ENCODE results near the gene IL21R.

DNA sequence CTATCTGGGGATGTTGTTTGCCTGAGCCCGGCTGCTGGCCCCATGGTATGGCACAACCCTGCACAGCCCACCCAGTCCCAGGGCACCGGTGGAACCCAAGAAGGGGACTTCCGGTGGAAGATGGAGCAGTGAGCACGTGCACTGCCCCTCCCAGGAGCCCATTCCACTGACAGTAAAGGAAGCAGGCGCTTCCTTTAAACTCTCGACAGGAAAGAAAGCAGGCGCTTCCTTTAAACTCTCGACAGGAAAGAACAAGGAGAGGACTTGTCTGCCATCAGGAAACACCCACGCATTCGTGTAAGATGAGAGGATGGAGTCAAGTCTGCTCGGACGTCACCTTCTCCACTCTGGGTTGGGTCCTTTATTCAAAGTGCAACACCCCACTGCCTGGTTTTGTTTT lies 53.7 kb downstream of the IL21R start:
- TF ChIP-seq, protein P1, sequence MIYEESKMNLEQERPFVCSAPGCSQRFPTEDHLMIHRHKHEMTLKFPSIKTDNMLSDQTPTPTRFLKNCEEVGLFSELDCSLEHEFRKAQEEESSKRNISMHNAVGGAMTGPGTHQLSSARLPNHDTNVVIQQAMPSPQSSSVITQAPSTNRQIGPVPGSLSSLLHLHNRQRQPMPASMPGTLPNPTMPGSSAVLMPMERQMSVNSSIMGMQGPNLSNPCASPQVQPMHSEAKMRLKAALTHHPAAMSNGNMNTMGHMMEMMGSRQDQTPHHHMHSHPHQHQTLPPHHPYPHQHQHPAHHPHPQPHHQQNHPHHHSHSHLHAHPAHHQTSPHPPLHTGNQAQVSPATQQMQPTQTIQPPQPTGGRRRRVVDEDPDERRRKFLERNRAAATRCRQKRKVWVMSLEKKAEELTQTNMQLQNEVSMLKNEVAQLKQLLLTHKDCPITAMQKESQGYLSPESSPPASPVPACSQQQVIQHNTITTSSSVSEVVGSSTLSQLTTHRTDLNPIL (CRISPR knock-in tag; IDR thresholded peaks at IDR 0.05; ENCODE audit: low read depth) = no peak
- TF ChIP-seq ZFP30 (CRISPR knock-in tag; IDR thresholded peaks at IDR 0.05) (no peak), ZNF70 (CRISPR knock-in tag; IDR thresholded peaks at IDR 0.05) (no peak)
